Measurements from ENCODE around the gene SHMT1.
"Not testable (repeated sequence)": the region's sequence is repeated elsewhere in the genome, so short reads cannot be mapped to it uniquely, and the experiment has no call there.

The SHMT1 gene

GRCh38 chr17:18314059-18314730 lies 49.2 kb downstream of the SHMT1 start:
- H3K4me3 ChIP-seq (ENCODE audit: low read depth, low read length) = peak overlapping the region; percentile 98
- 0 out of 2 replicates have a peak, but pooled peaks have one; percentile 25 for TF ChIP-seq MYC (IDR thresholded peaks at IDR 0.05; ENCODE audit: low read depth, low read length)
- TF ChIP-seq POLR2A (IDR thresholded peaks at IDR 0.05; ENCODE audit: extremely low read depth, insufficient read length) = no peak
- peak; percentile 33 for DNase-seq (ENCODE audit: low read depth)

DNA sequence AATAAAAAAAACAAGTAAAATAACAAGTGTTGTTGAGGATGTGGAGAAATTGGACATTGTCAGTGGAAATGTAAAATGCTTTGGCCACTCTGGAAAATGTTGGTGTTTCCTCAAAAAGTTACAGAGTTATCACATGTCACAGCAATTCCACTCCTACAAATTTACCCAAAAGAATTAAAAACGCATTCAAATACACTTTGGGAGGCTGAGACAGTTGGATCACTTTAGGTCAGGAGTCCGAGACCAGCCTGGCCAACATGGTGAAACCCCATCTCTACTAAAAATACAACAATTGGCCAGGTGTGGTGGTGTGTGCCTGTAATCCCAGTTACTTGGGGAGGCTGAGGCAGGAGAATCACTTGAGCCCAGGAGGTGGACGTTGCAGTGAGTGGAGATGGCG lies 54.1 kb downstream of the SHMT1 start:
- TF ChIP-seq POLR2A (IDR thresholded peaks at IDR 0.05; ENCODE audit: extremely low read depth, insufficient read length) (no peak), MYC (IDR thresholded peaks at IDR 0.05; ENCODE audit: low read depth, low read length) (no peak)
- TF ChIP-seq, protein P1, sequence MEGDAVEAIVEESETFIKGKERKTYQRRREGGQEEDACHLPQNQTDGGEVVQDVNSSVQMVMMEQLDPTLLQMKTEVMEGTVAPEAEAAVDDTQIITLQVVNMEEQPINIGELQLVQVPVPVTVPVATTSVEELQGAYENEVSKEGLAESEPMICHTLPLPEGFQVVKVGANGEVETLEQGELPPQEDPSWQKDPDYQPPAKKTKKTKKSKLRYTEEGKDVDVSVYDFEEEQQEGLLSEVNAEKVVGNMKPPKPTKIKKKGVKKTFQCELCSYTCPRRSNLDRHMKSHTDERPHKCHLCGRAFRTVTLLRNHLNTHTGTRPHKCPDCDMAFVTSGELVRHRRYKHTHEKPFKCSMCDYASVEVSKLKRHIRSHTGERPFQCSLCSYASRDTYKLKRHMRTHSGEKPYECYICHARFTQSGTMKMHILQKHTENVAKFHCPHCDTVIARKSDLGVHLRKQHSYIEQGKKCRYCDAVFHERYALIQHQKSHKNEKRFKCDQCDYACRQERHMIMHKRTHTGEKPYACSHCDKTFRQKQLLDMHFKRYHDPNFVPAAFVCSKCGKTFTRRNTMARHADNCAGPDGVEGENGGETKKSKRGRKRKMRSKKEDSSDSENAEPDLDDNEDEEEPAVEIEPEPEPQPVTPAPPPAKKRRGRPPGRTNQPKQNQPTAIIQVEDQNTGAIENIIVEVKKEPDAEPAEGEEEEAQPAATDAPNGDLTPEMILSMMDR (IDR thresholded peaks at IDR 0.05; ENCODE audit: low read depth, low read length) = no peak
- TF ChIP-seq, protein P2, sequence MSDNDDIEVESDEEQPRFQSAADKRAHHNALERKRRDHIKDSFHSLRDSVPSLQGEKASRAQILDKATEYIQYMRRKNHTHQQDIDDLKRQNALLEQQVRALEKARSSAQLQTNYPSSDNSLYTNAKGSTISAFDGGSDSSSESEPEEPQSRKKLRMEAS (IDR thresholded peaks at IDR 0.05; ENCODE audit: low read depth, low read length) = no peak
- no peak for DNase-seq (ENCODE audit: low read depth)
- H3K4me3 ChIP-seq (ENCODE audit: low read depth, low read length) = no peak overlapping the region

DNA sequence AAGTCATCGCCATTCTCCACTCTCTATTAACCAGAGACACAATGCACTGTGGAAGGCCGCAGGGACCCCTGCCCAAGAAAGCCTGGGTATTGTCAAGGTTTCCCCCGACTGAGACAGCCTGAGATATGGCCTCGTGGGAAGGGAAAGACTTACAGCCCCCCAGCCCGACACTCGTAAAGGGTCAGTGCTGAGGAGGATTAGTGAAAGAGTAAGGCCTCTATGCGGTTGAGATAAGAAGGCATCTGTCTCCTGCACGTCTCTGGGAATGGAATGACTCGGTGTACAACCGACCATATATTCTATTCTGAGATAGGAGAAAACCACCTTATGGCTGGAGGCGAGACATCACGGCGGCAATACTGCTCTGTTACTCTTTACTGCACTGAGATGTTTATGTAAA lies 60.1 kb downstream of the SHMT1 start:
- DNase-seq (ENCODE audit: low read depth); H3K4me3 ChIP-seq (ENCODE audit: low read depth, low read length): not testable (repeated sequence)

- DNase-seq (ENCODE audit: low read depth) = no peak
- TF ChIP-seq MYC (IDR thresholded peaks at IDR 0.05; ENCODE audit: low read depth, low read length) (no peak), POLR2A (IDR thresholded peaks at IDR 0.05; ENCODE audit: extremely low read depth, insufficient read length) (no peak)
- TF ChIP-seq, protein P2 (IDR thresholded peaks at IDR 0.05; ENCODE audit: low read depth, low read length) = no peak
- TF ChIP-seq, protein P1 (IDR thresholded peaks at IDR 0.05; ENCODE audit: low read depth, low read length) = no peak
- no peak overlapping the region for H3K4me3 ChIP-seq (ENCODE audit: low read depth, low read length)
These were observed 62.4 kb downstream of the SHMT1 start for GRCh38 chr17:18300725-18301480.

- not testable (repeated sequence) for DNase-seq (ENCODE audit: low read depth); H3K4me3 ChIP-seq (ENCODE audit: low read depth, low read length)
These were observed 65.3 kb downstream of the SHMT1 start for GRCh38 chr17:18298061-18298460.

DNA sequence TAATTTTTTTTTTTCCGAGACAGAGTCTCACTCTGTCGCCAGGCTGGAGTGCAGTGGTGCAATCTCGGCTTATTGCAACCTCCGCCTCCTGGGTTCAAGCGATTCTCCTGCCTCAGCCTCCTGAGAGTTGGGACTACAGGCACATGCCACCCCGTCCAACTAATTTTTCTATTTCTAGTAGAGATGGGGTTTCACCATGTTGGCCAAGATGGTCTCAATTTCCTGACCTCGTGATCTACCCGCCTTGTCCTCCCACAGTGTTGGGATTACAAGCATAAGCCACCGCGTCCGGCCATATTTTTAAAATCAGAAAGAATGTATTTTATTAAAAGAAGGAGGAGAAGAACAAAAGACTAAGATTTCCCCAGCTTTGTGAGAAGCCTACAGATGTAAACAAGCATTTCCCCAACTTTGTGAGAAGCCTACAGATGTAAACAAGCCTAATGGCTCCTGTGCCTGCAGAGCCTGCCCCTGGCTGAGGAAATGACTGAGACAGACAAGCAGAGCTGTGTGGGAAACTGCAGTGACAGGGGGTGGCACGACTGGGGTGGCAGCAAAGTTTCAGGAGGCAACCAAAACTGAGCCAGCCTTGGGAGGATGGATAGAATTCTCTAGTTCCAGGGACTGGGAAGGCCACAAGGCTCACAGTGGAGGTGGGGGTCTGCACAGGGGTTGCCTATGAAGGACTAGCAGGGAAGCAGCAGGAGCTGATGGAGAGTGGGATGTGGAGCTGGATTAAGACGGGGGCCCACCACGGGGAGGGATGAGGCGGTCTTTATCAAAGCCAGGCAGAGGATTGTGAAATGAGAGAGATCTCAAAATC lies 71.4 kb downstream of the SHMT1 start:
- DNase-seq (ENCODE audit: low read depth) = no peak
- TF ChIP-seq MYC (IDR thresholded peaks at IDR 0.05; ENCODE audit: low read depth, low read length) = no peak
- no peak overlapping the region for H3K4me3 ChIP-seq (ENCODE audit: low read depth, low read length)

GRCh38 chr17:18285296-18285695 lies 78.1 kb downstream of the SHMT1 start:
- no peak overlapping the region for H3K4me3 ChIP-seq (ENCODE audit: low read depth, low read length)
- TF ChIP-seq MYC (IDR thresholded peaks at IDR 0.05; ENCODE audit: low read depth, low read length) (no peak), POLR2A (IDR thresholded peaks at IDR 0.05; ENCODE audit: extremely low read depth, insufficient read length) (no peak)
- TF ChIP-seq, protein P1 (IDR thresholded peaks at IDR 0.05; ENCODE audit: low read depth, low read length) = no peak
- TF ChIP-seq, protein P2 (IDR thresholded peaks at IDR 0.05; ENCODE audit: low read depth, low read length) = no peak
- no peak for DNase-seq (ENCODE audit: low read depth)

Data from NB4 (cell line).